Astrocyte (in vitro differentiated cells and primary cell): ENCODE results near the gene AFF2.

Experiments used
- CTCF ChIP-seq: IDR thresholded peaks from 2 replicates; pipeline ENCODE4 v1.5.1; 2011; ENCODE audit warnings: low read depth, mild to moderate bottlenecking, inconsistent platforms, low read length, moderate library complexity; ENCODE audit not compliant: insufficient read depth
- EZH2 ChIP-seq: IDR thresholded peaks from 2 replicates; pipeline ENCODE4 v1.6.1; 2012; ENCODE audit warnings: mild to moderate bottlenecking, low read length, inconsistent platforms; ENCODE audit not compliant: insufficient read depth

GRCh38 chrX:148567779-148568178 lies 67.4 kb downstream of the AFF2 start:
- no peak for TF ChIP-seq CTCF
- TF ChIP-seq EZH2 = no peak
